GM12892 (cell line): ENCODE measurements around the gene ADSL.

ENCODE experiments used
- POLR2A ChIP-seq: IDR thresholded peaks from 2 replicates; pipeline ENCODE4 v1.6.1; 2011; ENCODE audit warnings: low read depth, low read length, control low read depth
- POLR2AphosphoS5 ChIP-seq: IDR thresholded peaks from 2 replicates; pipeline ENCODE4 v1.6.1; 2011; ENCODE audit warnings: low read depth, low read length, control low read depth
- TAF1 ChIP-seq: IDR thresholded peaks from 2 replicates; pipeline ENCODE4 v1.6.1; 2011; ENCODE audit warnings: low read depth, mild to moderate bottlenecking, control low read depth, low read length, borderline replicate concordance

- TF ChIP-seq POLR2A (no peak), TAF1 (no peak), POLR2AphosphoS5 (no peak)
These were observed 19.2 kb upstream of the ADSL start for GRCh38 chr22:40326905-40327735.
